Activated CD8-positive, alpha-beta memory T cell treated with anti-CD3 and anti-CD28 coated beads for 36 hours (primary cell): ENCODE measurements around the gene GHRHR. TPM values are rescaled to one million over a fixed set of nuclear protein-coding genes. Genes with fewer than 3 reads are reported as not detected.

Experiments used
- CTCF ChIA-PET: fragments of 350-600 bp; sonication (Branson Sonifier 250); formaldehyde crosslinking; loops from one replicate; lab custom pipeline; 2021; ENCODE audit warnings: antibody characterized with exemption; lab: Charles Lee
- POLR2A ChIA-PET: fragments of 350-600 bp; sonication (Branson Sonifier 250); formaldehyde crosslinking; loops from one replicate; lab custom pipeline; 2021; ENCODE audit warnings: antibody characterized with exemption; lab: Charles Lee
- total RNA-seq, 2 experiments: library from RNA; stranded (reverse); gene quantifications; one replicate each; pipeline ENCODE4 v1.2.3, GENCODE V29; 2021

GHRHR gene
- total RNA-seq, result not detected

DNA sequence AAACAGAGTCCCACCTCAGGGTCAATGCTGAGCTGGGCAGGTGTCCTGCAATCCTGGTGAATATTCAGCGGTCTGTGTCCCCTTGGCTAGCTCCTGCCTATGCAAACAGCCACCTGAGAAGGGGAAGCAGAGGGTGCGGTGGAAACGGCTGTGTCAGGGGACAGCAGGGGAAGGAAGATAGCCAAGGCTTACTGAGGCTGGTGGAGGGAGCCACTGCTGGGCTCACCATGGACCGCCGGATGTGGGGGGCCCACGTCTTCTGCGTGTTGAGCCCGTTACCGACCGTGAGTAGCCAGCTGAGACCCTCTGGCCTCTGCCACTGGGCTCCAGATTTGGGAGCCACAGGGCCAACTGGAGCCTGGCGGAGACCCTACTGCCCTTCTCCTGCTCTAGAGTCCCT, at the start of gene GHRHR:
Gene GHRHR, plus strand, starts transcription at position 112 of the 400 bp plus-strand sequence. Its CDS starts 116 bp downstream, at position 228.
- CTCF ChIA-PET, result interaction anchor here (0.7 kb wide), 1 partner anchor 15 kb away, joined by 3 read pairs; no protein-coding TSS in a partner anchor
- POLR2A ChIA-PET, result no interaction called here

DNA sequence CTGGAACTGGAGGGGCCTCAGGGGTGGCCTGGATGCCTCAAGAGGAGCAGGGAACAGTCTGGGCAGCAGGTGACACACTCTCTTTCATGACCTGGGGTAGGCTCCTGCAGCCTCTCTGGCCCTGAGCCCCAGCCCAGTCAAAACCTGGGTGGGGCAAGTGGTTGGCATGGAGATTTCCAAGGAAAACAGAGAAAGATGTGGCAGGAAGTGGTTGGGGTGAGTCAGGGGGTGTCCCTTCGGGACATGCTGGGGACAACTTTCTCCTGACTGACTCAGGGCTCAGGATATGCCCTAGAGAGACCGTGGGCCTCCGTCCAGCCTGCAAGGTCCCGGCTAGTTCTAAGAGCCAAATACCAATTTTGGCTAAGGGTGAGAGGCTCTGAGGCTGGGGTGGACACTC, 49.2 kb upstream of the GHRHR start:
- POLR2A ChIA-PET, result no interaction called here

DNA sequence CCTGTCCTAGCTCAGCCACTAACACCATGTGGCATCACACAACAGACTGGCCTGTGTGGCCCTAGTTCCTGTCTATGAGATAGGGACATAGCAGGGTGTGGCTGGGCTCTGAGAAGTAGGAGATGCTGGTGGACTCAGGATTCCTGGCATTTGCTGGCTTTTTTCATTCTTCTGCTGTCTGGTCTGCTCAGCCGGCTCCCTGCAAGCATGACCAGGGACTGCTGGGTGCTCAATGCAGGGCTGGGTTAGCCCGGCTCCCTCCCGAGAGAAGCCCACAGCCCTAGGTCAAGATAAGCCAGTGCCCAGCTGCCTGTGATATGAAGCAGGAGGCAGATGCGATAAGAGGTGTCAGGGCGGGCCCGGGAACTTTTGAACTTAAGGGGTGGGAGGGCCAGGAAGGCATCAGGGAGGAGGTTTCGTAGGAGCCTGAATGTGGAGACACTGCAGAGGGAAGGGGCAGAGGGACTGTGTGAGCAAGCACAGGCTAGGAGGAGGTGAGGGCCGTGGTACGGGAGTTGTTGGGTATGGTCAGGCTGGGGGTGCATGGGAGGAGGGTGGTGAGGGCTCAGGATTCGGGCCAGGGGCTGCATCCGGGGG, 48.6 kb upstream of the GHRHR start:
- CTCF ChIA-PET, result no interaction called here
- POLR2A ChIA-PET, result no interaction called here

More for the DNA sequence above, 49.2 kb upstream of the GHRHR start:
- CTCF ChIA-PET, result no interaction called here

DNA sequence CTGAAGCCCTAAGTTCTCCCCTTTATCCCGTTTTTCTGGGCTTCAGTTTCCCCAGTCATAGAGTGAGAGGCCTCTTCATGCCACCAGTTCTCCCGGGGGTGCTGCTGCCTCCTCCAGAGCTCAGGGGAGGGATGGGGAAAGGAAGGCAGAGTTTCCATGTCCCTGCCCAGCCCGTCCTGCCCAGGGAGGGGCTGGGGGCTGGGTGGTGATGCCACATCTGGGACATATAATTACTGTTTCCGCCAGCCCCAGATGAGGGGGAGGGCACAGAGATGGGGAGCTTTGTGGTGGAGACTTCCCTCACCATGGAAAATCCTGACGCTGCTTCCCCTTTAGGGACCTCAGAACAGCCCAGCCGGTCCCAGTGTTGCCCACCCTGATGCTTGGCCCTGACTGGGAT, 48.0 kb upstream of the GHRHR start:
- CTCF ChIA-PET, result no interaction called here
- POLR2A ChIA-PET, result no interaction called here

DNA sequence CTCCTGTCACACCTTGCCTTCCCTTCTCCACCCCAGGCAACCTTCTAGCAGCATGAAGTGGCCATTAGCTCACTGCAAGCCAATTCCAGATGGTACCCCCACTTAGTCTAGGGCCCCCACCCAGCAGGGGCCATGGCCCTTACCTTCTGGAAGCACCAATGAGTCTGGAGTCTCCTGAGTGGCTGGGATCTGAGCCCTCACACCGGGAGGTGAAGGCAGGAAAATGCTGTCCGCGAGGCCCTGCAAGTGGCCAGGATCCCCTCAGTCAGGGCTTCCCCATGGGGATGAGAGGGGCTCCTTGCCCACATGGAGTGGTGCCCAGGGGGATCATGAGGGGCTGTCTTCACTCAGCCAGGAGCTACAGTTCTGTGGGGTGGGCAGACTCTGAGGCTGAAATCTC, 47.5 kb upstream of the GHRHR start:
- CTCF ChIA-PET, result no interaction called here
- POLR2A ChIA-PET, result no interaction called here

DNA sequence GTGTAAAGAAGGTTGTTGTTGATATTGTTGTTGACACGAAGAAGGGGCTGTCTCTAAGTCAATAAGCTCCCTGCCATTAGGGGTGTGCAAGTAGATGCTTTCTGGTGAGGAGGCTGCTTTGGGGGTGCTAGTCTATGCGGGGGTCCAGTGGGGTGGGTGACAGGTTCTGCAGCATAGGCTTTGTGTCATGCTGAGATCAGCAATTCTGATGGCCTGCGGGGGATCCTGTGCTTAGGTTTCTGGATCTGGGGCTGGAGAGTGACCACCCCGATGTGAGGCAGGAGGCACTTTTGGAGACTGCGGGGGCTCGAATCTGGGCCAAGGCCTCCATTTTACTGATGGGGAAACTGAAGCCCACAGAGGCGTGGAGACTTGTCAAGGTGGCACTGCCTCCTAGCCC, 47.0 kb upstream of the GHRHR start:
- ChIA-PET CTCF (no interaction called here), POLR2A (no interaction called here)

DNA sequence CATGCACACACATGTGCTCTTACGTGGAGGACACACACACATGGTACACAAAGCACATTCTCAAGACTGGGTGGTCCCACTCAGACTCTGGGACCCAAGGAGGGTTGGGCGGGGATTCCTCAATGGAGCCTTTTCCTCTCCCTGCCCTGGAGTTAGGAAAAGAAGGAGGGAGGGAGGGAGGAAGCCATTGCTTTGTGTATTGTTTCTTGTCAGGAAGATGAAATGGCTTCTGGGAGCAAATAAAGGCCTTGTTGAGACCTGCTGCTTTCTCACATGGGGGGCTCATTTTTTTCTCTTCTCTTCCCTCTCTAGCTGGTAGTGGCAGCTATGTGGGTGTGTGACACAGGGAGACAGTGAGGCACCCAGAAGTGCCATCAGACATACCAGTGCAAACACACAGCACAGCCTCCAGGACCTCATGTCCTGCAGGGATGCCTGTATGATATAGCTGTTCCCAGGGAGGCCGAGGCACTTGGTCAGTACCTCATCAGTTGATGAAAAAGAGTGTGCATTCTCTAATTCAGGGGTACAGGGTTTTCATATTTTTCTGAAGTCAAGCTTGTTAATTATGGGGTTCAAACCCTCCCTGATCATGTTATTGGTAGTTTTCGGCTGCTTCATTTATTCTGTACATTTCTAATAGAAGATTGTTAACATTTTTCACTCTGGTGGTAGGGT, 46.4 kb upstream of the GHRHR start:
- ChIA-PET CTCF (no interaction called here), POLR2A (no interaction called here)

DNA sequence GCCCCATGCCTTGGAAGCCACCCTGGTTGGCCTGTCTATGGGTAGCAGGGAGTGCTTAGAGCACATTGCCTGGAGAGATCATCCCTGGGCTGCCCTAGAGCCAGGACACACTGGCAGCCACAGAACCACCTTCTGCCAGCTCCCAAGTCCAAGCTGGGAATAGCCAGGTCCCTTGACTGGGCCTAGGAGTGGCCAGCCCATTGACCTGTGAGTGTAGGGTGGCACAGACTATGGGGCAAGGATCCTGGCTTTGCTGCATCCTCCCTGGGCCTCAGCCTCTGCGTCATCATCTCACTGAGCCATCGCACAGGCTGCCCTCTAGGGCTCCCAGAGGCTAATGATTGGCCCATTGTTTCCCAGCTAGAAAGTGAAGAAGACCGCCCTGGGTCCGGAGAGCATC, 45.1 kb upstream of the GHRHR start:
- POLR2A ChIA-PET, result no interaction called here
- CTCF ChIA-PET, result no interaction called here

DNA sequence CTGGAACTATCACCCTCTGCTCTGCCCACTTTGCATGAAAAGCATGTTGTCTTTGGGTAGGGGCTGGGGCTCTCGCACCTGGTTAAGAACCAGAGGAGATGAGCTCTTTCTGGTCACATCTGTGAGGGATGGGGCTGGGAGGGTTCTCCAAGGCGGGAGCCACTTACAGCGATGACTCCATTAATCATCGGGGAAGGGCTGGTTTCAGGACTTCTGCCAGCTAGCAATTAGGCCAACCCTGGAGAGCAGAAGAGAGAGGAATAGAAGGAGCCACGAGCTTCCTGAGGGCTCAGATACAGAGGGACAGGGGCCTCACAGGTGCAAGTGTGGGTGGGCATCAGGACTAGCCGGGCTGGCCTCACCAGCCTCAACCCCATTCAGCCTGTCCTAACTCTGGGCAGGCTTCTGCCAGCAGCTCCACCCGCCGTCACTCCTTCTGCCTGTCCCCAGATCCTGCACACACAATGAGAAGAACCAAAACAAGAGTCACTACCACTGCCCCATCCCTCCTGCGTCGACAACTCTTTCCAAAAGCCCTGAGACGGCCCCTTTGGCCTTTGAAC, 43.7 kb upstream of the GHRHR start:
- POLR2A ChIA-PET, result no interaction called here

DNA sequence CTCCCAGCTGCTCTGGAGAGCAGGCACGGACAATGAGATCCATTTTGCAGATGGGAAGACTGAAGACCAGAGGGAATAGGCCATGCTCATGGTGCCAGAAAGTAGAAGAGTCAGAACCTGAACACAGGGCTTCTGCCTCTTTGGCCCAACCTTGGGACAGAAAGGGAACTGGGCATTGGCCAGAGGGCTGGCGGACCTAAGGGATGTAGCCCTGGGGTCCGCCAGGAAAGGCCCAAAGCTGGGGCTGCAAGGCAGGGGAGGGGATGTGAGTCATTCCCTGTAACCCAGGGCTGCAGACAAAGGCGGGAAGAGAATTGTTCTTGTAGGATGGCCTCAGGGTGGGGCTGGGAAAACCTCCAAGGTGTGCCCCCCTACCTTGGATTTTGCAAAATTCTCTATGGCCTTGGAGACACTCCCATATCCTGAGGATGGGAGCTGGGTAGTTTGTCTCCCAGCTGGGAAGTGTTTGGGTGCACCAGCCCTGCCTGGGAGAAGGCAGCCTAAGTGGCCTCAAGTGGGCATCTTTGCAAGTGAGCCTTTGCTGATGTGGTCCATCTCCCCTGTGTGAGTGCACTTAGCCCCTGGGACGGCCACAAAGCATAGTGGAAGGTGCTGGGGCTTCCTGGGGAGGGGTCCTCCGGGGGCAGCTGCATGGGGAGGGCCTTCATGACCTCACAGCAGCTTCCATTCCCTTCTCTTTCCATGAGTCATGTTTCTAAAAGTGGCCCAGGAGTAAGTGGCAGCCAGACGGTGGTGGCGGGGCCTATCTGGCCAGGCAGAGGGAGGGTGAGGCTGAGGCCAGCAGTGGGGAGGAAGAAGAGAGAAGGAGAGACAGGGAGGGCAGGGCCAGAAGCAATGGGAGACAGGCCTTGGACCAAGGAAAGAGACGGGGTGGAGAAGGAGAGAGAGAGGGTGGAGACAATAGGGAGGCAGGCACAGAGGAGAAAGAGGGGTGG, 42.9 kb upstream of the GHRHR start:
- POLR2A ChIA-PET, result no interaction called here
- CTCF ChIA-PET, result interaction anchor here (0.8 kb wide), 1 partner anchor 147 kb away, joined by 3 read pairs; no protein-coding TSS in a partner anchor

More for the DNA sequence above, 43.7 kb upstream of the GHRHR start:
- CTCF ChIA-PET, result interaction anchor here (0.8 kb wide), 1 partner anchor 147 kb away, joined by 3 read pairs; no protein-coding TSS in a partner anchor

DNA sequence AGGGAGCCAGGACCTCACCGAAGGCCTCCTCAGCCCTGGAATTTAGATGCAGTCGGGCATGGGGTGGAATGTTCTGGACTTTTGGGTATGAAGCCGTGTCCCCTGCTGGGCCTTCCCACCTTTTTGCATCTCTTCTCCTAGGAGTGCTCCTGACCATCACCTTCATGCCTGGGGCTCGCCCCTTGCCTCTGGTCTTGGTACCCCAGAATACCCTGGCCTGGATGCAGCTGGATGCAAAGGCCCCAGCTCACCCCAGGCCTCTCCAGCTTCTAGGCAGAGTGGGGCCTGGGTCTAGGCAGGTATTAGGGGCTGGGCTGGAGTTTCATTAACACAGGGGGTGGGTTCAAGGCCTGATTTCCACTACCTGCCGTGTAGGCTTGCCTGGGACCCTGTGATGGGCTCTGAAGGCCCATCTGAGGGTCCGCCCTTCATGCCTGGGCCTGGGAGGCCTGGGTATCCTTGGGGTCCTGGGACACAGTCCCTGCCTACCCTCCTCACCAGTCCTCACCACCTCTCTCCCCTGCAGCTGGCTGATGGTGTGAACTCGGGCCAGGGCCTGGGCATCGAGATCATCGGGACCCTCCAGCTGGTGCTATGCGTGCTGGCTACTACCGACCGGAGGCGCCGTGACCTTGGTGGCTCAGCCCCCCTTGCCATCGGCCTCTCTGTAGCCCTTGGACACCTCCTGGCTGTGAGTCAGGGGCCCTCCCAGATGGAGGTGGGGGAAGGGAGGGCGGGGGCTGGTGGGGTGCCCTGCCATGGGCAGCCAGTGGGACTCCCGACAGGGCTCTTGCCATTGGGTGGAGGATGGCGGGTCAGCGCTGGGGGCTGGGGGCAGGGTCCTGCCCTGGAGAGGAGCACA, 42.0 kb upstream of the GHRHR start:
- ChIA-PET POLR2A (no interaction called here), CTCF (no interaction called here)

DNA sequence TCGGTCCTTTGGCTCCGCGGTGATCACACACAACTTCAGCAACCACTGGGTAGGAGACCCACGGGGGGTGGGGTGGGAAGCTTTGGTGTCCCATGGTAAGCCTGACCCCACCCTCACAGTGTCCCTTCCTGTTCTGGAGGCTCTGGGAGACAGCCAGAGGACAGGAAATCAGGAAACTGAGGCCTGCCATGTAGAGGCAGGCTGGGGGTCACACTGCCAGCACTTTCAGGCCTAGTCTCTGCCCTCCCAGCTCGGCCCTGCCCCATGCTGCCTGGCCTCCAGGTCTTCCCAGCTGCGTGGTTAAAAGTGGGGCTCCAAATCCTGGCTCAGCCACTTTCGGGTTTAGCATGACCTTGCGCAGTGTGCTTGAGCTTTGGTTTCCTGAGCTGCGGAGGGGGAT, 41.2 kb upstream of the GHRHR start:
- POLR2A ChIA-PET, result no interaction called here
- CTCF ChIA-PET, result no interaction called here

DNA sequence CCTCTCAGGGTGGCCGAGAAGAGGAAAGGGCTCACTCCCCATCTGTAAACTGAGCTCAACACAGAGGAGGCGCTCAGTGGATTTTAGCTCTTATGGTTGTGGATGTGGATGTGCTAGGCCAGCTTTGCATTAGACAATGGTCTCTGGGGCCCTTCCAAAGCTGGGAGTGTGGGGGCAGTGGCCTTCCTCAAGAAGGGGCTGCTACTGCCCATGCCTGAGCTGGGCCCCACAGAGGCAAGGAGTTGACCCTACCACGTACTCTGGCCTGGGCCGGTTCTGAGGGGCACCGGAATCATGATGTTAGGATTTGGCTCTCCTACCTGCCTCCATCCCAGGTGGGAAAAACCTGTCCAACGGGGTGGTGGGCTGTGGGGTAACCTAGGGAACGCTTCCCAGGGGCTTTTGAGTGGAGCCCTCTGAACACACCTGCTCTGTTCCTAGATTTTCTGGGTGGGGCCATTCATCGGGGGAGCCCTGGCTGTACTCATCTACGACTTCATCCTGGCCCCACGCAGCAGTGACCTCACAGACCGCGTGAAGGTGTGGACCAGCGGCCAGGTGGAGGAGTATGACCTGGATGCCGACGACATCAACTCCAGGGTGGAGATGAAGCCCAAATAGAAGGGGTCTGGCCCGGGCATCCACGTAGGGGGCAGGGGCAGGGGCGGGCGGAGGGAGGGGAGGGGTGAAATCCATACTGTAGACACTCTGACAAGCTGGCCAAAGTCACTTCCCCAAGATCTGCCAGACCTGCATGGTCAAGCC, 40.6 kb upstream of the GHRHR start:
- ChIA-PET POLR2A (no interaction called here), CTCF (no interaction called here)

DNA sequence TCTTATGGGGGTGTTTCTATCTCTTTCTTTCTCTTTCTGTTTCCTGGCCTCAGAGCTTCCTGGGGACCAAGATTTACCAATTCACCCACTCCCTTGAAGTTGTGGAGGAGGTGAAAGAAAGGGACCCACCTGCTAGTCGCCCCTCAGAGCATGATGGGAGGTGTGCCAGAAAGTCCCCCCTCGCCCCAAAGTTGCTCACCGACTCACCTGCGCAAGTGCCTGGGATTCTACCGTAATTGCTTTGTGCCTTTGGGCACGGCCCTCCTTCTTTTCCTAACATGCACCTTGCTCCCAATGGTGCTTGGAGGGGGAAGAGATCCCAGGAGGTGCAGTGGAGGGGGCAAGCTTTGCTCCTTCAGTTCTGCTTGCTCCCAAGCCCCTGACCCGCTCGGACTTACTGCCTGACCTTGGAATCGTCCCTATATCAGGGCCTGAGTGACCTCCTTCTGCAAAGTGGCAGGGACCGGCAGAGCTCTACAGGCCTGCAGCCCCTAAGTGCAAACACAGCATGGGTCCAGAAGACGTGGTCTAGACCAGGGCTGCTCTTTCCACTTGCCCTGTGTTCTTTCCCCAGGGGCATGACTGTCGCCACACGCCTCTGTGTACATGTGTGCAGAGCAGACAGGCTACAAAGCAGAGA, 39.9 kb upstream of the GHRHR start:
- POLR2A ChIA-PET, result no interaction called here
- CTCF ChIA-PET, result no interaction called here

DNA sequence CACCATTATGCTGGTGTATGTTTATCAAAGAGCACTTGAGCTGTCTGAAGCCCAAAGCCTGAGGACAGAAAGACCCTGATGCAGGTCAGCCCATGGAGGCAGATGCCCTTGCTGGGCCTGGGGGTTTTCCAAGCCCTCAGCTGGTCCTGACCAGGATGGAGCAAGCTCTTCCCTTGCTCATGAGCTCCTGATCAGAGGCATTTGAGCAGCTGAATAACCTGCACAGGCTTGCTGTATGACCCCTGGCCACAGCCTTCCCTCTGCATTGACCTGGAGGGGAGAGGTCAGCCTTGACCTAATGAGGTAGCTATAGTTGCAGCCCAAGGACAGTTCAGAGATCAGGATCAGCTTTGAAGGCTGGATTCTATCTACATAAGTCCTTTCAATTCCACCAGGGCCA, 39.1 kb upstream of the GHRHR start:
- ChIA-PET POLR2A (no interaction called here), CTCF (no interaction called here)

DNA sequence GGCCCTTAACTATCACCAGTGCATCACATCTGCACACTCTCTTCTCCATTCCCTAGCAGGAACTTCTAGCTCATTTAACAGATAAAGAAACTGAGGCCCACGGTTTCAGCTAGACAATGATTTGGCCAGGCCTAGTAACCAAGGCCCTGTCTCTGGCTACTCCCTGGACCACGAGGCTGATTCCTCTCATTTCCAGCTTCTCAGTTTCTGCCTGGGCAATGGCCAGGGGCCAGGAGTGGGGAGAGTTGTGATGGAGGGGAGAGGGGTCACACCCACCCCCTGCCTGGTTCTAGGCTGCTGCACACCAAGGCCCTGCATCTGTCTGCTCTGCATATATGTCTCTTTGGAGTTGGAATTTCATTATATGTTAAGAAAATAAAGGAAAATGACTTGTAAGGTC, 38.6 kb upstream of the GHRHR start:
- ChIA-PET CTCF (no interaction called here), POLR2A (no interaction called here)

DNA sequence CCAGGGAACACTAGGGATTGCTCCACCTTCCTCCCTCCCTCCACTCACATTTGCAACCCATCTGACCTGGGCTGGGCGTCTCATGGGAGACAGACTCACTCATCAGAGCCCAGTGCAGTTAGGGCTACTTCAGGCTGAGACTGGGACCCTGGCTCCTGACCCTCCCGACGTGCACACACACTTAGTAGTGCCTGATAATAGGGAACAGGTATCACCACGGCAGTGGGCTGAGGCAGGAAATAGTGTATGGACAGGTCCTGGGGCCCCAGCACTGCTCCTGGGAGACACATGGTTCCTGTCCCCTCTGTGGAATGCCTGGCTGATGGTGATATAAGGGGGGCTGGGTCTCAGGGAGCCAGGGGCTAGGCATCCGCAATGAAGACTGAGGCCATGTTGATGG, 37.8 kb upstream of the GHRHR start:
- CTCF ChIA-PET, result no interaction called here
- POLR2A ChIA-PET, result no interaction called here

DNA sequence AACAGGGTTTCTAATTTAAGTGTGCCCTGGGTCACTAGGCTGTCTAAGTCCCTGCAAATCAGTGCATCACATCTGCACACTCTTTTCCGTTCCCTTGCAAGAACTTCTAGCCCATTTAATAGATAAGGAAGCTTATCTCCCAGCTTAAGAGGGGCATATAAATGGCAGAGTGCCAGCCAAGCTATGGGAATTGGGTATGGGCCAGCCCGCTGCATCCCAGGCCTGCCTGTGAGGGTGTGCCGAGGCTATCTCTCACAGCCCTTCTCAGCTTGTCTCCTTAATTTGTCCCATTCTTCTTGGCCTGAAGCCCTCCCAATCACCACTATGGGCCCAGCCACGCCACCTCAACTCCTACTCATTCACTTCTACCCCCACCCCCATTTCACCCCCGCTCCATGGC, 37.4 kb upstream of the GHRHR start:
- CTCF ChIA-PET, result no interaction called here
- POLR2A ChIA-PET, result no interaction called here
